A549 (cell line): Measurements from ENCODE around the gene ZNF407.

Source experiments
- CTCF ChIP-seq: fragments of >200 bp; sonication (Bioruptor Twin); formaldehyde crosslinking; IDR thresholded peaks from 3 replicates; pipeline ENCODE4 v1.5.1; 2016
- HOXA7 ChIP-seq: fragments of 250-450 bp; sonication (Bioruptor Pico); IDR thresholded peaks from 2 replicates; pipeline ENCODE4 v1.5.0; 2020; ENCODE audit warnings: mild to moderate bottlenecking, moderate library complexity
- MAFK ChIP-seq: fragments of 450-650 bp; IDR thresholded peaks from 2 replicates; pipeline ENCODE4 v1.6.1; 2014; ENCODE audit not compliant: partially characterized antibody
- MAZ ChIP-seq: fragments of 150-350 bp; IDR thresholded peaks from 2 replicates; pipeline ENCODE4 v1.6.1; 2014; ENCODE audit warnings: antibody characterized with exemption, low read depth, low read length, borderline replicate concordance
- MYC ChIP-seq: IDR thresholded peaks from 2 replicates; pipeline ENCODE4 v1.6.1; 2012; ENCODE audit warnings: mild to moderate bottlenecking, inconsistent platforms, low read length, improper control_type of control experiment, borderline replicate concordance
- POLR2A ChIP-seq: IDR thresholded peaks from 2 replicates; pipeline ENCODE4 v1.6.1; 2012; ENCODE audit warnings: mild to moderate bottlenecking, low read length
- USF2 ChIP-seq: fragments of 450-650 bp; IDR thresholded peaks from 2 replicates; pipeline ENCODE4 v1.6.1; 2014; ENCODE audit warnings: antibody characterized with exemption
- ZFP36 ChIP-seq: fragments of 450-650 bp; IDR thresholded peaks from 2 replicates; pipeline ENCODE4 v1.6.1; 2014; ENCODE audit warnings: borderline replicate concordance; ENCODE audit not compliant: partially characterized antibody

- TF ChIP-seq CTCF (no peak), POLR2A (no peak), USF2 (no peak), ZFP36 (no peak), MAZ (no peak), MAFK (no peak), MYC (no peak), HOXA7 (CRISPR knock-in tag) (no peak)
Measured at GRCh38 chr18:74573053-74573452, 24.6 kb upstream of the ZNF407 start.
